T-helper 17 cell (primary cell): ENCODE results near the gene ACOXL. TPM values are rescaled to one million over a fixed set of nuclear protein-coding genes. Genes with fewer than 3 reads are reported as not detected.
A peak's percentile ranks its signal among the peaks of the same experiment; 100 is the strongest.

Experiments
- ATAC-seq: fragments of 150-1000 bp; cut with Tn5 transposase; 2 replicates; pipeline ENCODE4 v1.10.0; 2021; ENCODE audit warnings: mild to moderate bottlenecking, moderate library complexity
- DNase-seq, 3 donors: peaks; one replicate each; pipeline versions ENCODE4 v3.0.0 to v3.0.0-alpha.2; 2020 to 2021
- H3K9me3 ChIP-seq: one replicate; pipeline ENCODE4 v1.7.0; 2013; ENCODE audit warnings: low read length, mild to moderate bottlenecking; ENCODE audit not compliant: control insufficient read depth, poor library complexity, severe bottlenecking
- H3K27ac Mint-ChIP-seq: one replicate; pipeline ENCODE4 v1.8.0; 2022; ENCODE audit warnings: mild to moderate bottlenecking, moderate library complexity, mixed read lengths
- H3K27me3 Mint-ChIP-seq: one replicate; pipeline ENCODE4 v1.8.0; 2022; ENCODE audit warnings: mixed read lengths
- H3K36me3 Mint-ChIP-seq: one replicate; pipeline ENCODE4 v1.8.0; 2022; ENCODE audit warnings: low read depth, mixed read lengths
- H3K4me1 Mint-ChIP-seq: one replicate; pipeline ENCODE4 v1.8.0; 2022; ENCODE audit warnings: mild to moderate bottlenecking, mixed read lengths
- H3K4me3 Mint-ChIP-seq: one replicate; pipeline ENCODE4 v1.8.0; 2022; ENCODE audit warnings: mild to moderate bottlenecking, moderate library complexity, mixed read lengths
- total RNA-seq, 4 donors: library from RNA in 2 of 4; stranded (reverse) in 2 of 4; gene quantifications; one replicate each; pipeline ENCODE4 v1.2.3 and lab custom pipeline; 2022 to 2026

ACOXL gene
- total RNA-seq, 2 donors from 2014 or later = not detected

DNA sequence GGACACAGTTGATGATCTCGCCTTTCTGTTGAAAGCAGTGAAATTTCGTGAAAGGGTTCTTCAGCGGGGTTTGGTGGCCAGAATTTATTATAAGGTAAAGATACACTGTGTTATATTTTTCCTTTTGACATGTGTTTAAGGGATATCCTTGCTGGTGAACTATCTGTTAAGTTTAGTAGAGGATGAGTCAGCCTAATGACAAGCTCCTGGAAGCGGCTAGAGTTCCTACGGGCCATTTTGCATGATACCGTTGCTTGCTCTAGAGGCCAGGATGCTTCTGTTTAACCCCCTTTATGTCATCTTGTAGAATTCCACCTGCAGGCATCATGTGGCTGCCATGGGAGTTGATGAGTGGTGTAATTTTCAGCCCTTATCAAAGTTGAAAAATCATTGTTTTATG, 263.5 kb downstream of the ACOXL start:
- H3K9me3 ChIP-seq = no peaks in the 10 kb centered on the region
- no peak overlapping the region for H3K27ac Mint-ChIP-seq
- no peak overlapping the region for H3K4me3 Mint-ChIP-seq
- H3K36me3 Mint-ChIP-seq = no peaks in the 10 kb centered on the region
- peaks cover 4% of the 10 kb centered on the region for H3K4me1 Mint-ChIP-seq
- no peak for ATAC-seq
- DNase-seq = no peak
- peaks cover 45% of the 10 kb centered on the region for H3K27me3 Mint-ChIP-seq

GRCh38 chr2:110997331-110998045, 265.1 kb downstream of the ACOXL start:
- Mint-ChIP-seq H3K36me3 (no peaks in the 10 kb centered on the region), H3K27me3 (peaks cover 53% of the 10 kb centered on the region), H3K4me1 (peaks cover 4% of the 10 kb centered on the region), H3K27ac (no peak overlapping the region), H3K4me3 (no peak overlapping the region)
- no peak for ATAC-seq
- H3K9me3 ChIP-seq = no peaks in the 10 kb centered on the region
- DNase-seq = no peak

GRCh38 chr2:110998311-110998710, 265.9 kb downstream of the ACOXL start:
- no peaks in the 10 kb centered on the region for H3K36me3 Mint-ChIP-seq
- no peak overlapping the region for H3K4me3 Mint-ChIP-seq
- ATAC-seq (no peak), DNase-seq (no peak)
- H3K27me3 Mint-ChIP-seq = peaks cover 48% of the 10 kb centered on the region
- no peaks in the 10 kb centered on the region for H3K9me3 ChIP-seq
- H3K27ac Mint-ChIP-seq = no peak overlapping the region
- H3K4me1 Mint-ChIP-seq = peaks cover 4% of the 10 kb centered on the region

GRCh38 chr2:110999626-111000025, 267.3 kb downstream of the ACOXL start:
- Mint-ChIP-seq H3K36me3 (no peaks in the 10 kb centered on the region), H3K27me3 (peaks cover 52% of the 10 kb centered on the region), H3K27ac (no peak overlapping the region), H3K4me1 (peaks cover 2% of the 10 kb centered on the region), H3K4me3 (no peak overlapping the region)
- DNase-seq (no peak), ATAC-seq (no peak)
- no peaks in the 10 kb centered on the region for H3K9me3 ChIP-seq

GRCh38 chr2:111005307-111005706, 272.9 kb downstream of the ACOXL start:
- no peaks in the 10 kb centered on the region for H3K9me3 ChIP-seq
- peaks cover 60% of the 10 kb centered on the region for H3K27me3 Mint-ChIP-seq
- peaks cover 6% of the 10 kb centered on the region for H3K36me3 Mint-ChIP-seq
- ATAC-seq (no peak), DNase-seq (no peak)
- no peak overlapping the region for H3K4me3 Mint-ChIP-seq
- peaks cover 2% of the 10 kb centered on the region for H3K4me1 Mint-ChIP-seq
- no peak overlapping the region for H3K27ac Mint-ChIP-seq

GRCh38 chr2:111005821-111006220, 273.4 kb downstream of the ACOXL start:
- Mint-ChIP-seq H3K36me3 (peaks cover 6% of the 10 kb centered on the region), H3K4me1 (peaks cover 2% of the 10 kb centered on the region), H3K27me3 (peaks cover 57% of the 10 kb centered on the region), H3K27ac (no peak overlapping the region), H3K4me3 (no peak overlapping the region)
- no peaks in the 10 kb centered on the region for H3K9me3 ChIP-seq
- ATAC-seq = no peak
- no peak for DNase-seq

DNA sequence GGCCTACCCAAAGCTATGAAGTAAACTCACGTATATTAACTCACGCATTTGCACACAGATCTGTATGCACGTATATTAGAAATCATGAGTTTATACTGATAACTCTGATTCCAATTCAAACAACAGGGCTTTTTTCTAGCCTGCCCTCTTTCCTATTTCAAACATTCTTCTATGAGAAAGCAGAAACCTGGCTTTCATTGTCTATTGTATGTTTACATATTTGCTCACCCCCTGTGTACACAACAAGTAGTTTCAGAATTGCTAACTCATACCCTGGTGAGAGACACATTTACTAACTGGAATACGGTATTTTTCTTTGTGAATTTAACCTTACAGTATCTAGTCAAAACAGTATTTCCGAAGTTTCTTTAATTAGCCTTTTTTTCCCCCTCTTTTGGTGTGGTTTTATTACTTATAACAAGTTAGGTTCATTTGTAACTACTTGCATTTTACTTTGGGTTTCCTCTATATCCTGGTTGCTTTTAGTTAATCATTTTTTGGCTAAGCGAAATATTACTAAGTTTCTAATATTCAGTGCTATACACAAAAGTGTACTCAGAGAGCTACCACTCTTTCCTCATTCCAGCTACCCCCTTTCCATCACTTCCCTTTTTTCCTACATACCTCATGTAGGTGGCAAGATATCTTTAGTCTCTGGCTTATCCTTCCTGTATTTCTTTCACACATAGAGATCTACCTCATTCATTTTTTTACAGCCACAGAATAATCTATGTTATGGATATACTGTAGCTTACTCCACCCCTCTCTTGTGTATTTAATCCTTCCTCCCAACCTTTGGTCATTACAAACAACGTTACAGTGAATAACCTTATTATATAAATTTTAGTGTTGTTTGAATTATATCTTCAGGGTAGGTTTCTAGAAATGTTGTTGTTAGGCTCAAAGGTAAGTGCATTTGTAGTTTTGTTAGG, 275.6 kb downstream of the ACOXL start:
- ATAC-seq = no peak
- H3K36me3 Mint-ChIP-seq = peaks cover 6% of the 10 kb centered on the region

DNA sequence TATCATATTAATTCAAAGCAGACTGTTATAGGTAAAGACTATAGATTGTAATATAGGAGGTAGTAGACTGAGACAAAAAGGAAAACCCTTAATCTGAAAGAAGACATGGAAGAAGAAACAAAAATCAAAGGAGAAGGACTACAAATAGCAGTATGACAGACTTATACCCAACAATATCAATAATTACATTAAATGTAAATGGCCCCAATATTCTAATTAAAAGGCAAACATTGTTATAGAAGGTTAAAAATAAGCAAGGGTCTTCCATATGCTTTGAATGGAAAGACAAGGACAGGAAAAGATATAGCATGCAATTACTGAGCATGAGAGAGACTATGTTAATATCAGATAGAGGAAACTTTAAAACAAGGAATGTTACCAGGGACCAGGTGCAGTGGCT, 278.8 kb downstream of the ACOXL start:
- H3K9me3 ChIP-seq = peaks cover 5% of the 10 kb centered on the region
- ATAC-seq = no peak
- no peak overlapping the region for H3K4me3 Mint-ChIP-seq

More for the DNA sequence above, 275.6 kb downstream of the ACOXL start:
- no peak for DNase-seq
- Mint-ChIP-seq H3K27ac (no peak overlapping the region), H3K27me3 (peaks cover 43% of the 10 kb centered on the region), H3K4me1 (peaks cover 2% of the 10 kb centered on the region), H3K4me3 (no peak overlapping the region)
- H3K9me3 ChIP-seq = no peaks in the 10 kb centered on the region

DNA sequence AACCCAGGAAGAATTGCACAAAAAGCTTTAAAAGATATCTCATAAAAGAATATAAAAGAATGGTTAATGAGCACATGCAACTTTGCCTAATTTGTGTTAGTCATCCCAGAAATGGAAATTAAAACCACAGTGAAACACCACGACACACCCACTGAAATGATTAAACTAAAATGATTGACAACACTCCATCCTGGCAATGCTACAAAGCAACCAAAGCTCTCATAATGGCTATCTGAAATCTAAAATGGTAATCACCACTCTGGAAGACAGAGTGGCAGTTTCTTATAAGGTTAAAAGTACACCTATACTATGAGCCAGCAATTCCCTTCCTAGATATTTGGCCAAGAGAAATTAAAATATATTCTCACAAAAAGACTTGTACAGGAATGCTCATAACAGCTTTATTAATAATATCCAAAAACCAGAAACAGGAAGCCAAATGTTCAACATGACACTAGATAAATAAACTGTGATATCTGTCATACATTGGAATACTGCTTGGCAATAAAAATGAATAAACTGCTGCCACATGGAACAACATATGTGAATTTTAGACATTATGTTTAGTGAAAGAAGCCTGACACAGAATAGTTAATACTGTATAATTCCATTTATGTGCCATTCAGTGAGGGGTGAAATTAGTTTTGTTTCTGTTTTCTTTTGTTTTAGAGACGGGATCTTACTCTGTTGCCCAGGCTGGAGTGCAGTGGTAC, 283.1 kb downstream of the ACOXL start:
- peaks cover 10% of the 10 kb centered on the region for H3K27me3 Mint-ChIP-seq
- no peaks in the 10 kb centered on the region for H3K4me1 Mint-ChIP-seq
- H3K27ac Mint-ChIP-seq = no peak overlapping the region

More for the DNA sequence above, 278.8 kb downstream of the ACOXL start:
- DNase-seq = no peak
- peaks cover 22% of the 10 kb centered on the region for H3K27me3 Mint-ChIP-seq
- H3K27ac Mint-ChIP-seq = no peak overlapping the region
- H3K4me1 Mint-ChIP-seq = no peaks in the 10 kb centered on the region
- peaks cover 6% of the 10 kb centered on the region for H3K36me3 Mint-ChIP-seq

GRCh38 chr2:111017034-111017622, 284.8 kb downstream of the ACOXL start:
- no peak for ATAC-seq
- Mint-ChIP-seq H3K27me3 (peaks cover 27% of the 10 kb centered on the region), H3K27ac (no peak overlapping the region), H3K4me1 (peaks cover under 1% of the 10 kb centered on the region), H3K36me3 (peaks cover 3% of the 10 kb centered on the region), H3K4me3 (no peak overlapping the region)
- DNase-seq = no peak
- peaks cover 5% of the 10 kb centered on the region for H3K9me3 ChIP-seq

More for the DNA sequence above, 283.1 kb downstream of the ACOXL start:
- ATAC-seq (no peak), DNase-seq (no peak)
- H3K36me3 Mint-ChIP-seq = no peaks in the 10 kb centered on the region
- H3K9me3 ChIP-seq = peaks cover 5% of the 10 kb centered on the region
- no peak overlapping the region for H3K4me3 Mint-ChIP-seq

GRCh38 chr2:111017909-111018308, 285.5 kb downstream of the ACOXL start:
- no peak overlapping the region for H3K27ac Mint-ChIP-seq
- no peak for ATAC-seq
- H3K4me3 Mint-ChIP-seq = no peak overlapping the region
- no peak for DNase-seq
- peaks cover 5% of the 10 kb centered on the region for H3K9me3 ChIP-seq
- H3K36me3 Mint-ChIP-seq = peaks cover 3% of the 10 kb centered on the region
- peaks cover 34% of the 10 kb centered on the region for H3K27me3 Mint-ChIP-seq
- peaks cover 3% of the 10 kb centered on the region for H3K4me1 Mint-ChIP-seq

GRCh38 chr2:111019381-111019780, 287.0 kb downstream of the ACOXL start:
- H3K4me1 Mint-ChIP-seq = peaks cover 3% of the 10 kb centered on the region
- H3K27ac Mint-ChIP-seq = no peak overlapping the region
- peaks cover 3% of the 10 kb centered on the region for H3K9me3 ChIP-seq
- no peak overlapping the region for H3K4me3 Mint-ChIP-seq
- no peak for DNase-seq
- no peak for ATAC-seq
- peaks cover 49% of the 10 kb centered on the region for H3K27me3 Mint-ChIP-seq
- H3K36me3 Mint-ChIP-seq = peaks cover 3% of the 10 kb centered on the region

- Mint-ChIP-seq H3K4me3 (no peak overlapping the region), H3K27ac (peak overlapping the region; percentile 39), H3K27me3 (peaks cover 58% of the 10 kb centered on the region), H3K36me3 (peaks cover 3% of the 10 kb centered on the region), H3K4me1 (peaks cover 5% of the 10 kb centered on the region)
- H3K9me3 ChIP-seq = no peaks in the 10 kb centered on the region
- ATAC-seq (no peak), DNase-seq (no peak)
Measured at GRCh38 chr2:111022633-111023032, 290.3 kb downstream of the ACOXL start.
